K562 (cell line): ENCODE measurements around the gene BMI1. TPM values are rescaled to one million over a fixed set of nuclear protein-coding genes. Genes with fewer than 3 reads are reported as not detected.
A peak's percentile ranks its signal among the peaks of the same experiment; 100 is the strongest.

Experiments used
- BRD9 ChIP-seq: fragments of 450-650 bp; IDR thresholded peaks from 2 replicates; pipeline ENCODE4 v1.6.1; 2018; ENCODE audit warnings: low read depth; ENCODE audit not compliant: partially characterized antibody
- MITF ChIP-seq: IDR thresholded peaks from 2 replicates; pipeline ENCODE4 v1.6.1; 2014; ENCODE audit warnings: antibody characterized with exemption
- RFX7 ChIP-seq: fragments of 250-450 bp; sonication (Bioruptor Pico); IDR thresholded peaks from 2 replicates; pipeline ENCODE4 v1.5.1; 2021; ENCODE audit warnings: mild to moderate bottlenecking
- SRSF7 ChIP-seq: fragments of 200-400 bp; formaldehyde crosslinking; optimal IDR thresholded peaks from 2 replicates; pipeline ENCODE3; 2017; ENCODE audit warnings: mild to moderate bottlenecking, low read depth, low read length
- polyA plus RNA-seq, 8 experiments: library from polyadenylated mRNA; depleted of rRNA in 4 of 8; stranded (reverse) in 5 of 8; unstranded in 3 of 8; fragments of >200 nt; fragmentation: Nextera tagmentation in 2 of 8; fragmentation: Illumina TruSeq in 1 of 8; extraction: Ambion mirVana in 2 of 8; extraction: Trizol in 1 of 8; gene quantifications; 2 replicates each; pipeline versions ENCODE4 v1.2.1 to v1.2.3, GENCODE V29; 2011 to 2014; ENCODE audit warnings: inconsistent platforms in 1 of 8, missing spikeins in 1 of 8
- total RNA-seq, 7 experiments: library from RNA; depleted of rRNA in 6 of 7; stranded (reverse); fragments of >200 nt in 6 of 7; fragmentation: Illumina TruSeq in 2 of 7; extraction: Trizol in 2 of 7; gene quantifications; 2 replicates each; pipeline versions ENCODE4 v1.2.1 to v1.2.3, GENCODE V29; 2011 to 2021; ENCODE audit warnings: low replicate concordance in 1 of 7
- TF ChIP-seq, protein P1 (sequence below), 2 experiments: fragments of 450-650 bp; IDR thresholded peaks; 2 replicates each; pipeline ENCODE4 v1.6.1; 2018; ENCODE audit warnings: mild to moderate bottlenecking in 2 of 2, low read depth in 1 of 2; ENCODE audit not compliant: partially characterized antibody in 2 of 2
- TF ChIP-seq, protein P2 (sequence below): sonication (generic); formaldehyde crosslinking; IDR thresholded peaks from 2 replicates; pipeline ENCODE4 v1.8.0; 2023; ENCODE audit warnings: mild to moderate bottlenecking, missing genetic modification reagents

BMI1 gene
- total and polyA plus RNA-seq, 9 of the 15 experiments (the other 6 are each of a cell fraction or from before 2014, with no cell fraction given), result 21.4 to 103 (median 70.8) TPM

DNA sequence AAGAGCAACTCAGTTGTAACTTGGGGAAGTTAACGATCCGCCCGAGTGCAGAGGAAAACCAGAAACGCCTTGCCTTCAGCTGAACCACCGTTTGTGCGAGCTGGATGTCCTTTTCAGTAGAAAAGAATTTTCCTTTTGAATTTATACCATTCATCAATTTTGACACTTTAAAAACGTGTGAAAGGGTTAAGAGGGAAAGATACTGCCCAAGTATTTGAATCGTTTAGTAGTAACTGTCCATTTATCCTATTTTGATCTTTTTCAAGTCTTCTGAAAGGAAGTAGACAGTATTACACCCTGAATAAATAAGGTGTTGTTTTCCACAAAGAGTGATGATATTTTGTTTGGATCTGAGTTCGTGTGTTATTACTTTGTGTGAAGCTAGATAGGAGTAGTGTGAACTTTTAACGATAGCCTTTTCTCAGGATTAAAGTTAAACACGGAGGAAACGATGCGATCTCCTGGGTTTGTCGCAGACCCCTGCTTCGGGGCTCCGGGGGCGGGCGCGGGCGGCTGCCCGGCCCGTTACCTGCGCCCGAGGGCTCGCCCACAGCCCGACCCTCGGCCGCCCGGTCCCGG lies 830 bp upstream of the BMI1 start (continued):
- TF ChIP-seq, protein P1, sequence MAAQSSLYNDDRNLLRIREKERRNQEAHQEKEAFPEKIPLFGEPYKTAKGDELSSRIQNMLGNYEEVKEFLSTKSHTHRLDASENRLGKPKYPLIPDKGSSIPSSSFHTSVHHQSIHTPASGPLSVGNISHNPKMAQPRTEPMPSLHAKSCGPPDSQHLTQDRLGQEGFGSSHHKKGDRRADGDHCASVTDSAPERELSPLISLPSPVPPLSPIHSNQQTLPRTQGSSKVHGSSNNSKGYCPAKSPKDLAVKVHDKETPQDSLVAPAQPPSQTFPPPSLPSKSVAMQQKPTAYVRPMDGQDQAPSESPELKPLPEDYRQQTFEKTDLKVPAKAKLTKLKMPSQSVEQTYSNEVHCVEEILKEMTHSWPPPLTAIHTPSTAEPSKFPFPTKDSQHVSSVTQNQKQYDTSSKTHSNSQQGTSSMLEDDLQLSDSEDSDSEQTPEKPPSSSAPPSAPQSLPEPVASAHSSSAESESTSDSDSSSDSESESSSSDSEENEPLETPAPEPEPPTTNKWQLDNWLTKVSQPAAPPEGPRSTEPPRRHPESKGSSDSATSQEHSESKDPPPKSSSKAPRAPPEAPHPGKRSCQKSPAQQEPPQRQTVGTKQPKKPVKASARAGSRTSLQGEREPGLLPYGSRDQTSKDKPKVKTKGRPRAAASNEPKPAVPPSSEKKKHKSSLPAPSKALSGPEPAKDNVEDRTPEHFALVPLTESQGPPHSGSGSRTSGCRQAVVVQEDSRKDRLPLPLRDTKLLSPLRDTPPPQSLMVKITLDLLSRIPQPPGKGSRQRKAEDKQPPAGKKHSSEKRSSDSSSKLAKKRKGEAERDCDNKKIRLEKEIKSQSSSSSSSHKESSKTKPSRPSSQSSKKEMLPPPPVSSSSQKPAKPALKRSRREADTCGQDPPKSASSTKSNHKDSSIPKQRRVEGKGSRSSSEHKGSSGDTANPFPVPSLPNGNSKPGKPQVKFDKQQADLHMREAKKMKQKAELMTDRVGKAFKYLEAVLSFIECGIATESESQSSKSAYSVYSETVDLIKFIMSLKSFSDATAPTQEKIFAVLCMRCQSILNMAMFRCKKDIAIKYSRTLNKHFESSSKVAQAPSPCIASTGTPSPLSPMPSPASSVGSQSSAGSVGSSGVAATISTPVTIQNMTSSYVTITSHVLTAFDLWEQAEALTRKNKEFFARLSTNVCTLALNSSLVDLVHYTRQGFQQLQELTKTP (IDR thresholded peaks at IDR 0.05; ENCODE audit: low read depth in 1 of 2, partially characterized antibody in 2 of 2), result peak; percentile 33 to 68
- TF ChIP-seq RFX7 (CRISPR knock-in tag) (no peak), MITF (no peak), BRD9 (no peak), SRSF7 (no peak)
- TF ChIP-seq, protein P2, sequence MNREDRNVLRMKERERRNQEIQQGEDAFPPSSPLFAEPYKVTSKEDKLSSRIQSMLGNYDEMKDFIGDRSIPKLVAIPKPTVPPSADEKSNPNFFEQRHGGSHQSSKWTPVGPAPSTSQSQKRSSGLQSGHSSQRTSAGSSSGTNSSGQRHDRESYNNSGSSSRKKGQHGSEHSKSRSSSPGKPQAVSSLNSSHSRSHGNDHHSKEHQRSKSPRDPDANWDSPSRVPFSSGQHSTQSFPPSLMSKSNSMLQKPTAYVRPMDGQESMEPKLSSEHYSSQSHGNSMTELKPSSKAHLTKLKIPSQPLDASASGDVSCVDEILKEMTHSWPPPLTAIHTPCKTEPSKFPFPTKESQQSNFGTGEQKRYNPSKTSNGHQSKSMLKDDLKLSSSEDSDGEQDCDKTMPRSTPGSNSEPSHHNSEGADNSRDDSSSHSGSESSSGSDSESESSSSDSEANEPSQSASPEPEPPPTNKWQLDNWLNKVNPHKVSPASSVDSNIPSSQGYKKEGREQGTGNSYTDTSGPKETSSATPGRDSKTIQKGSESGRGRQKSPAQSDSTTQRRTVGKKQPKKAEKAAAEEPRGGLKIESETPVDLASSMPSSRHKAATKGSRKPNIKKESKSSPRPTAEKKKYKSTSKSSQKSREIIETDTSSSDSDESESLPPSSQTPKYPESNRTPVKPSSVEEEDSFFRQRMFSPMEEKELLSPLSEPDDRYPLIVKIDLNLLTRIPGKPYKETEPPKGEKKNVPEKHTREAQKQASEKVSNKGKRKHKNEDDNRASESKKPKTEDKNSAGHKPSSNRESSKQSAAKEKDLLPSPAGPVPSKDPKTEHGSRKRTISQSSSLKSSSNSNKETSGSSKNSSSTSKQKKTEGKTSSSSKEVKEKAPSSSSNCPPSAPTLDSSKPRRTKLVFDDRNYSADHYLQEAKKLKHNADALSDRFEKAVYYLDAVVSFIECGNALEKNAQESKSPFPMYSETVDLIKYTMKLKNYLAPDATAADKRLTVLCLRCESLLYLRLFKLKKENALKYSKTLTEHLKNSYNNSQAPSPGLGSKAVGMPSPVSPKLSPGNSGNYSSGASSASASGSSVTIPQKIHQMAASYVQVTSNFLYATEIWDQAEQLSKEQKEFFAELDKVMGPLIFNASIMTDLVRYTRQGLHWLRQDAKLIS (CRISPR knock-in tag), result 0 out of 2 replicates have a peak, but pooled peaks have one; percentile 27
- TF ChIP-seq, all 486 proteins: peak for 31
